Cardiac septum (tissue), 1 donor: ENCODE measurements around the gene EXOC3. TPM values are rescaled to one million over a fixed set of nuclear protein-coding genes. Genes with fewer than 3 reads are reported as not detected.
"Not testable (repeated sequence)": the region's sequence is repeated elsewhere in the genome, so short reads cannot be mapped to it uniquely, and the experiment has no call there.

Source experiments
- DNase-seq: peaks from one replicate; pipeline ENCODE4 v3.0.0-alpha.2; 2020; ENCODE audit warnings: low spot score
- intact Hi-C: fragments of 100-400 bp; cut with DNase I; formaldehyde crosslinking; loops from one replicate; pipeline ENCODE4 v1.14.0; 2022
- total RNA-seq: library from RNA; stranded (reverse); fragmentation: NEBNext Ultra II Directional; extraction: Animal tissue kit (Norgen Biotek cat#: 25700); gene quantifications from one replicate; pipeline ENCODE4 v1.2.1, GENCODE V29; 2021
- donor health status: DM: no; HTN: no; CAD: no.

Gene EXOC3
- total RNA-seq, 1 donor from 2014 or later = 42.9 TPM

DNA sequence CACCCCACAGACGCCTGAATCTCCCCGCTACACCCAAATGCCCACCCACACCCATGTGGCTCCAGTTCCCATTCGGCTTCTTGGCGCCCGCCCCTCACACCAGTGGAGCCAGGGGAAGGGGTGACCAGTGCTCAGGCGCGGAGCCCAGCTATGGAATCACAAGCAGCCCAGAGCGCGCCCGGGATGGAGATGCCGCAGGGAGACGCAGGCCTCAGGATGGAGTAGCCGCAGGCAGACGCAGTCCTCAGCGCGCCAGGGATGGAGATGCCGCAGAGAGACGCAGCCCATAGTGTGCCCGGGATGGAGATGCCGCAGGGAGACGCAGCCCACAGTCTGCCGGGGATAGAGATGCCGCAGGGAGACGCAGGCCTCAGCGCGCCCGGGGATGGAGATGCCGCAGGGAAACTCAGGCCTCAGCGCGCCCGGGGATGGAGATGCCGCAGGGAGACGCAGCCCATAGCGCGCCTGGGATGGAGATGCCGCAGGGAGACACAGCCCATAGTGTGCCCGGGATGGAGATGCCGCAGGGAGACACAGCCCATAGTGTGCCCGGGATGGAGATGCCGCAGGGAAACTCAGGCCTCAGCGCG is 65.1 kb downstream of the EXOC3 start:
- DNase-seq, intact Hi-C loops: not testable (repeated sequence)

DNA sequence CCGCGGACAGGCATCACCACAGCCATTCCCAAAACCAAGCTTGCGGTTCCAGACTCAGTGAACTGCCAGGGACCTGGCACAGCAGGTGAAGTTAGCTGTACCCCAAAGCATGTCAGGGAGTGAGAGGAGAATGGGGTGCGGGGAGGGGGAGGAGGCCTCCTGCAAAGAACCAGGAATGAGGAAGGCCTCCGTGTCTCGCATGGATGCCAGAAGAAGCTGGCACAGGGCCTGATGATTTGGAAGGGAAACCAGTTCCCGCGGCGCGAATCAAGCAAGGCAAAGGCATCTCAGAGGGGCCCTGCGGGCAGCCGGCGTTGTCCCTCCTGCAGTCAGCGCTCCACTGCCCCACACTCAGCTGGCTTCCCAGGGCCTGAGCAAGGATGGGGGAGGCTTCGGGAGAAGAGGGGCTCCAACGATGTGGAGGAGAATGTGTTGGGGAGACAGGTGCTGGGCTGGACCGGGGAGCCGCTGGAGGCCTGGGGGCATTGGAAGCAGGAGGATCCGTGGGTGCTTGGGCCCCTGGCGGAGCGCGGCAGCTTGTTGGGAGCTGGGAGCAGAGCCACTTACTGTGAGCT is 66.7 kb downstream of the EXOC3 start:
- intact Hi-C loops = no loop called here
- no peak for DNase-seq

- no peak for DNase-seq
- intact Hi-C loops = no loop called here
Observed at GRCh38 chr5:510521-510920, 67.5 kb downstream of the EXOC3 start.

GRCh38 chr5:511476-511875 is 68.5 kb downstream of the EXOC3 start:
- intact Hi-C loops = no loop called here
- no peak for DNase-seq

- DNase-seq = no peak
- intact Hi-C loops = no loop called here
Observed at GRCh38 chr5:513216-514100, 70.5 kb downstream of the EXOC3 start.

DNA sequence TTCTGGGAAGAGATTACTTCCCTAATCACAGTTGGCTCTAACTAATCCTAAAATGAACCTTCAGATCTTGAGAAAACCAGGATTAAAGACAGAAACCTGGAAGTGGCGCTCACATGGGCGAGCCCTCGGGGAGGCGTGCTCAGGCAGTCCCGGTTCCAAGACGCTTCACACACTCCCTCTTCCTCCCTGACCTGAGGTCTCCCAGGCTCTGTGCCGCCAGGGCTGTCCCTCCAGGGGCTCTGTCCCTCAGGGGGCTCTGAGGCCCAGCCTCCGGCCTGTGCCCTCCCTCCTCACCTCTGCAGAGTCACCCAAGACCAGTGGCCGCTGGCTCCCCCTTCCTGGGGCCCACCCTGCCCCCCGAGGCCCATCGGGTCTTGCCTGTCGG is 71.1 kb downstream of the EXOC3 start:
- intact Hi-C loops = no loop called here
- no peak for DNase-seq

- intact Hi-C loops = no loop called here
- no peak for DNase-seq
Observed at GRCh38 chr5:514673-515072, 71.7 kb downstream of the EXOC3 start.

- intact Hi-C loops = no loop called here
- no peak for DNase-seq
Observed at GRCh38 chr5:515273-515836, 72.4 kb downstream of the EXOC3 start.

GRCh38 chr5:516338-516925 is 73.5 kb downstream of the EXOC3 start:
- intact Hi-C loops = no loop called here
- no peak for DNase-seq

Other genes with a start within 250 kb of the EXOC3 start
- gene CCDC127, start 225.0 kb upstream of the EXOC3 start, total RNA-seq = 9.6 TPM
- gene SDHA, start 224.9 kb upstream of the EXOC3 start, total RNA-seq = 580 TPM
- gene PDCD6, start 171.5 kb upstream of the EXOC3 start, total RNA-seq = 39.6 TPM
- 0.73 TPM for gene AHRR, start 121.5 kb upstream of the EXOC3 start, total RNA-seq
- gene SLC9A3, start 81.3 kb downstream of the EXOC3 start, total RNA-seq = 1.0 TPM
- 0.86 TPM for gene CEP72, start 169.2 kb downstream of the EXOC3 start, total RNA-seq